ENCODE measurements around the gene SLAMF6.

Gene SLAMF6

DNA sequence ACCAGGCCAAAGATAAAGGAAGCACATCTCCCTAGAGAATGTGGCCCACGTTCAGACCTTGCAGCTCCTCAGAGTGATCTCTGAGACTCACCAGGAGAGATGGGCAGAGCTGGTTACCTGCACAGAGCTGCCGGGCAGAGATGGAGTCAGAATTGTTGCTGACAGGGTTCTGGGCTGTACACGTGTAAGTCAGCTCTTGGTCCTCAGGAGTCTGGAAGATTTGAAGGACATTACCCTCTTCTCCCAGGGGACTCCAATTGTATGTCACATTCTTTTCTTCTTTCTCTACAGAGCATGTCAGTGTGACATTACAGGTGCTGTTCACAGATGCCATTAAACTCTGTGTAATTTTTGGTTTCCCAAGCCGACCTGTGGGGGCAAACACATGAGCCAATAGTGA lies 30.7 kb upstream of the SLAMF6 start:
- Histone ChIP-seq H3F3A (ENCODE audit: insufficient read depth, low read length) (no peaks in the 10 kb centered on the region), H3K4me3 (ENCODE audit: low read length) (no peak overlapping the region), H3K4me1 (ENCODE audit: low read length) (no peaks in the 10 kb centered on the region), H3K79me2 (ENCODE audit: low read length) (no peaks in the 10 kb centered on the region), H2AFZ (ENCODE audit: low read length) (no peak overlapping the region), H4K20me1 (ENCODE audit: insufficient read depth, low read length) (no peaks in the 10 kb centered on the region), H3K9me2 (replicated peaks; ENCODE audit: insufficient read depth, low read length) (no peaks in the 10 kb centered on the region), H3K27me3 (replicated peaks; ENCODE audit: insufficient read depth, low read length) (no peaks in the 10 kb centered on the region), H3K9me3 (replicated peaks; ENCODE audit: insufficient read depth, low read length) (no peaks in the 10 kb centered on the region), H3K4me2 (ENCODE audit: low read depth, low read length) (no peak overlapping the region), H3K27ac (ENCODE audit: low read length) (no peak overlapping the region), H3K36me3 (replicated peaks; ENCODE audit: insufficient read depth, low read length) (no peaks in the 10 kb centered on the region), H3K9ac (ENCODE audit: low read length) (no peak overlapping the region)
- TF ChIP-seq, protein P1, sequence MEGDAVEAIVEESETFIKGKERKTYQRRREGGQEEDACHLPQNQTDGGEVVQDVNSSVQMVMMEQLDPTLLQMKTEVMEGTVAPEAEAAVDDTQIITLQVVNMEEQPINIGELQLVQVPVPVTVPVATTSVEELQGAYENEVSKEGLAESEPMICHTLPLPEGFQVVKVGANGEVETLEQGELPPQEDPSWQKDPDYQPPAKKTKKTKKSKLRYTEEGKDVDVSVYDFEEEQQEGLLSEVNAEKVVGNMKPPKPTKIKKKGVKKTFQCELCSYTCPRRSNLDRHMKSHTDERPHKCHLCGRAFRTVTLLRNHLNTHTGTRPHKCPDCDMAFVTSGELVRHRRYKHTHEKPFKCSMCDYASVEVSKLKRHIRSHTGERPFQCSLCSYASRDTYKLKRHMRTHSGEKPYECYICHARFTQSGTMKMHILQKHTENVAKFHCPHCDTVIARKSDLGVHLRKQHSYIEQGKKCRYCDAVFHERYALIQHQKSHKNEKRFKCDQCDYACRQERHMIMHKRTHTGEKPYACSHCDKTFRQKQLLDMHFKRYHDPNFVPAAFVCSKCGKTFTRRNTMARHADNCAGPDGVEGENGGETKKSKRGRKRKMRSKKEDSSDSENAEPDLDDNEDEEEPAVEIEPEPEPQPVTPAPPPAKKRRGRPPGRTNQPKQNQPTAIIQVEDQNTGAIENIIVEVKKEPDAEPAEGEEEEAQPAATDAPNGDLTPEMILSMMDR (IDR thresholded peaks at IDR 0.05; ENCODE audit: low read length), result no peak
- no peak for TF ChIP-seq EZH2phosphoT487 (IDR thresholded peaks at IDR 0.05; ENCODE audit: low read length)
- no peak for TF ChIP-seq EZH2 (optimal IDR thresholded peaks at IDR 0.05; ENCODE audit: low read depth, low read length)
- DNase-seq, result no peak

DNA sequence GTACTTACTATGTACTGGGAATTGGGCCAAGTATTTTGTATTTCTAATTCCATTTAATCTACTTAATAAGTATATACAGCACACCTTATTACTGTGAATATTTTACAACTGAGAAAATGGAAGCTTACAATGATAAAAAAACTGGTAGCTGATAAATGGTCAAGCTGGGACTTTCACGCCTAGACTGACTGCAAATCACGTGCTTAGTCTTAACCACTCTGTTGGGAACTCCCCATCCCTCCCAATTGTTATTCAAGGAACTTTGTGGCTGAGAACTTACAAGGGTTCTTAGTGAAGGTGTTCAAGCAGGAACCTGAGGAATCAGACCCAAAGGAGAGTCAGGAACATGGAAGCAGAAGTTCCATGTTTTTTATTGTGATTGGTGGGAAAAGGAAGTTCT lies 29.4 kb upstream of the SLAMF6 start:
- H2AFZ ChIP-seq (ENCODE audit: low read length), result no peak overlapping the region
- no peak overlapping the region for H3K4me3 ChIP-seq (ENCODE audit: low read length)
- H3K9me3 ChIP-seq (replicated peaks; ENCODE audit: insufficient read depth, low read length), result no peaks in the 10 kb centered on the region
- H3K27ac ChIP-seq (ENCODE audit: low read length), result no peak overlapping the region
- no peaks in the 10 kb centered on the region for H3F3A ChIP-seq (ENCODE audit: insufficient read depth, low read length)
- H3K9ac ChIP-seq (ENCODE audit: low read length), result no peak overlapping the region
- no peaks in the 10 kb centered on the region for H3K36me3 ChIP-seq (replicated peaks; ENCODE audit: insufficient read depth, low read length)
- H3K9me2 ChIP-seq (replicated peaks; ENCODE audit: insufficient read depth, low read length), result no peaks in the 10 kb centered on the region
- no peaks in the 10 kb centered on the region for H3K27me3 ChIP-seq (replicated peaks; ENCODE audit: insufficient read depth, low read length)
- no peaks in the 10 kb centered on the region for H3K79me2 ChIP-seq (ENCODE audit: low read length)
- no peaks in the 10 kb centered on the region for H4K20me1 ChIP-seq (ENCODE audit: insufficient read depth, low read length)
- no peaks in the 10 kb centered on the region for H3K4me1 ChIP-seq (ENCODE audit: low read length)
- TF ChIP-seq EZH2phosphoT487 (IDR thresholded peaks at IDR 0.05; ENCODE audit: low read length) (no peak), EZH2 (optimal IDR thresholded peaks at IDR 0.05; ENCODE audit: low read depth, low read length) (no peak)
- TF ChIP-seq, protein P1 (IDR thresholded peaks at IDR 0.05; ENCODE audit: low read length), result no peak
- DNase-seq, result no peak
- H3K4me2 ChIP-seq (ENCODE audit: low read depth, low read length), result no peak overlapping the region

DNA sequence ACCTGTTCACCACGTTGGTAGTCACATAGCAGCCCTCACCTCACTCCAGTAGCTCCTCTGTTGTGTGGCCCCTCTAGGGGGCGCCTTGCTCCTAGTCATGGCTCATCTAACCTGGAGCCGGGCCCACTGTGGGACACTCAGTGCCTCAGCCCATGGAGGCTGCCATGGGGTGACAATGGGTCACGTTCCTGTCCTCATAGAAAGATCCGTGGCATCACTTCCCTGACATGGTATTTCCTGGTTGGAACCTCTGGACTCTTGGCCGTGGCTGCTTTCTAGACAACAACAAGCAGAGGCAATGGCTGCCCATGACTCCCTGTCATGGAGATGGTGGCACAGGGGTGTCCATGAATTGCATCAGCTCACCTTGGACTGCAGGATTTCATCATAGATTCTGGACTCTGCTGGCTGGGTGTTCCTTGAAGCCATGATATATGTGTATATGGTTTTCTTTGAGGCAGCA lies 27.5 kb upstream of the SLAMF6 start:
- Histone ChIP-seq H3K27ac (ENCODE audit: low read length) (no peak overlapping the region), H3K9me3 (replicated peaks; ENCODE audit: insufficient read depth, low read length) (no peaks in the 10 kb centered on the region)
- DNase-seq, result peak; percentile 3

More for the DNA sequence above, 27.5 kb upstream of the SLAMF6 start:
- Histone ChIP-seq H3K9me2 (replicated peaks; ENCODE audit: insufficient read depth, low read length) (no peaks in the 10 kb centered on the region), H3K79me2 (ENCODE audit: low read length) (no peaks in the 10 kb centered on the region), H3F3A (ENCODE audit: insufficient read depth, low read length) (no peaks in the 10 kb centered on the region), H3K9ac (ENCODE audit: low read length) (no peak overlapping the region), H2AFZ (ENCODE audit: low read length) (no peak overlapping the region), H3K4me1 (ENCODE audit: low read length) (no peaks in the 10 kb centered on the region), H3K27me3 (replicated peaks; ENCODE audit: insufficient read depth, low read length) (no peaks in the 10 kb centered on the region), H3K4me3 (ENCODE audit: low read length) (no peak overlapping the region), H3K36me3 (replicated peaks; ENCODE audit: insufficient read depth, low read length) (no peaks in the 10 kb centered on the region), H3K4me2 (ENCODE audit: low read depth, low read length) (no peak overlapping the region), H4K20me1 (ENCODE audit: insufficient read depth, low read length) (no peaks in the 10 kb centered on the region)
- TF ChIP-seq EZH2phosphoT487 (IDR thresholded peaks at IDR 0.05; ENCODE audit: low read length), result no peak
- TF ChIP-seq, protein P1 (IDR thresholded peaks at IDR 0.05; ENCODE audit: low read length), result peak; percentile 16; the same call in 1 of the 2 replicates
